Trophoblast cell (in vitro differentiated cells and primary cell): ENCODE data around the gene KIF1B.

ENCODE experiments used
- DNase-seq, 2 donors: peaks; one replicate each; pipeline ENCODE4 v3.0.0-alpha.2; 2016
- H2AFZ ChIP-seq: 2 replicates; pipeline ENCODE4 v1.6.1; 2013; ENCODE audit warnings: low read length, moderate library complexity, mild to moderate bottlenecking; ENCODE audit not compliant: insufficient read depth, poor library complexity
- H2AK5ac ChIP-seq: 2 replicates; pipeline ENCODE4 v1.6.1; 2013; ENCODE audit warnings: mild to moderate bottlenecking, low read length
- H2BK120ac ChIP-seq: 2 replicates; pipeline ENCODE4 v1.6.1; 2013; ENCODE audit warnings: low read length, mild to moderate bottlenecking, moderate library complexity; ENCODE audit not compliant: insufficient read depth, poor library complexity
- H2BK12ac ChIP-seq: 2 replicates; pipeline ENCODE4 v1.6.1; 2013; ENCODE audit warnings: mild to moderate bottlenecking, low read length, moderate library complexity
- H2BK5ac ChIP-seq: 2 replicates; pipeline ENCODE4 v1.6.1; 2013; ENCODE audit warnings: low read length, low read depth, moderate library complexity, mild to moderate bottlenecking; ENCODE audit not compliant: poor library complexity
- H3K14ac ChIP-seq: 2 replicates; pipeline ENCODE4 v1.6.1; 2013; ENCODE audit warnings: mild to moderate bottlenecking, low read length
- H3K18ac ChIP-seq: 2 replicates; pipeline ENCODE4 v1.6.1; 2013; ENCODE audit warnings: mild to moderate bottlenecking, low read length
- H3K23ac ChIP-seq: 2 replicates; pipeline ENCODE4 v1.6.1; 2013; ENCODE audit warnings: low read length
- H3K27ac ChIP-seq: 2 replicates; pipeline ENCODE4 v1.5.1; 2013; ENCODE audit warnings: low read depth, mild to moderate bottlenecking, inconsistent platforms, low read length, moderate library complexity
- H3K27me3 ChIP-seq: 2 replicates; pipeline ENCODE4 v1.6.1; 2013; ENCODE audit warnings: inconsistent platforms, mild to moderate bottlenecking, low read length, moderate library complexity; ENCODE audit not compliant: insufficient read depth
- H3K36me3 ChIP-seq, 2 experiments: 1 replicate in 1 of 2; 2 replicates in 1 of 2; pipeline ENCODE4 v1.6.1; 2013; ENCODE audit warnings: low read length in 2 of 2, mild to moderate bottlenecking in 2 of 2, moderate library complexity in 1 of 2; ENCODE audit not compliant: insufficient read depth in 2 of 2, control insufficient read depth in 1 of 2
- H3K4ac ChIP-seq: 2 replicates; pipeline ENCODE4 v1.6.1; 2013; ENCODE audit warnings: low read depth, mild to moderate bottlenecking, low read length, moderate library complexity
- H3K4me1 ChIP-seq, 2 experiments: 1 replicate in 1 of 2; 2 replicates in 1 of 2; pipeline ENCODE4 v1.6.1; 2013; ENCODE audit warnings: low read length in 2 of 2, mild to moderate bottlenecking in 2 of 2, moderate library complexity in 1 of 2; ENCODE audit not compliant: insufficient read depth in 2 of 2, control insufficient read depth in 1 of 2
- H3K4me2 ChIP-seq: 2 replicates; pipeline ENCODE4 v1.6.1; 2013; ENCODE audit warnings: inconsistent platforms, mild to moderate bottlenecking, low read length, moderate library complexity
- H3K4me3 ChIP-seq: 2 replicates; pipeline ENCODE4 v1.5.1; 2013; ENCODE audit warnings: mild to moderate bottlenecking, low read depth, low read length, inconsistent platforms
- H3K79me1 ChIP-seq: one replicate; pipeline ENCODE4 v1.6.1; 2013; ENCODE audit warnings: low read length
- H3K79me2 ChIP-seq: 2 replicates; pipeline ENCODE4 v1.6.1; 2013; ENCODE audit warnings: low read length, mild to moderate bottlenecking; ENCODE audit not compliant: control insufficient read depth, insufficient read depth, poor library complexity
- H3K9ac ChIP-seq: 2 replicates; pipeline ENCODE4 v1.6.1; 2013; ENCODE audit warnings: mild to moderate bottlenecking, low read length
- H3K9me3 ChIP-seq: 2 replicates; pipeline ENCODE4 v1.6.1; 2013; ENCODE audit warnings: low read depth, mild to moderate bottlenecking, control low read depth, inconsistent platforms, low read length; ENCODE audit not compliant: insufficient read depth
- H4K12ac ChIP-seq: 2 replicates; pipeline ENCODE4 v1.6.1; 2013; ENCODE audit warnings: low read depth, mild to moderate bottlenecking, low read length, moderate library complexity
- H4K8ac ChIP-seq: 2 replicates; pipeline ENCODE4 v1.6.1; 2013; ENCODE audit warnings: low read depth, mild to moderate bottlenecking, low read length, moderate library complexity
- H4K91ac ChIP-seq: one replicate; pipeline ENCODE4 v1.6.1; 2013; ENCODE audit warnings: low read depth, mild to moderate bottlenecking, low read length, moderate library complexity
- WGBS: extraction: QIAGEN DNeasy Blood & Tissue Kit; methylation state at CpG from one replicate; pipeline ENCODE4 v1.1.7; 2013; ENCODE audit warnings: missing lambda C conversion rate; ENCODE audit not compliant: insufficient read length, insufficient coverage; ENCODE audit errors: extremely low coverage; 5-methylcytosine and 5-hydroxymethylcytosine counted together

Gene KIF1B

DNA sequence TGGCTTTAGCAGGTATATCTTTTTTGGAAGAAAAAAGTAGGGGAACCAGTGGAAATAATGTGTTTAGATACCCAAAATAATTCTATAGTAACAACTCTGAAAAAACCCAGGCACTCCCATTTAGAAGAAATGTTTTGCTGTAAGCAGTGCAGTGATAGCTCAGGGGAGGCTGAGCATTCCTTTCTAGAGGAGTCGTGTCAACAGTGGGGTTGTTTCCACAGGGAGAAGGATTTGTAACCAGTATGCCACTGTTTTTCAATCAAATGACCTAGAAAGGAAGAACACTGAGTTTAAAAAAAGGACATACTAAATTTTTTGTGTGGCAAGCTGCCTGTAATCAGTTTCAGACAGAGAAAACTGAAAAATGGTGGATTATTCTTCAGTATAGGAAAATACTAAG lies 190.9 kb downstream of the KIF1B start:
- no peak overlapping the region for H3K9ac ChIP-seq
- H2AK5ac ChIP-seq = no peak overlapping the region
- peaks cover 9% of the 10 kb centered on the region for H3K79me2 ChIP-seq
- no peaks in the 10 kb centered on the region for H3K27me3 ChIP-seq
- no peak overlapping the region for H4K12ac ChIP-seq
- H3K4me3 ChIP-seq = no peak overlapping the region
- no peak overlapping the region for H3K23ac ChIP-seq
- no peak overlapping the region for H3K4ac ChIP-seq
- no peak overlapping the region for H2BK5ac ChIP-seq
- H3K79me1 ChIP-seq = peaks cover 6% of the 10 kb centered on the region
- no peak overlapping the region for H2BK120ac ChIP-seq
- H4K91ac ChIP-seq = no peak overlapping the region
- no peak overlapping the region for H2AFZ ChIP-seq
- H3K36me3 ChIP-seq = peaks cover 21 to 33% of the 10 kb centered on the region in 2 experiments
- H3K14ac ChIP-seq = no peak overlapping the region
- H3K18ac ChIP-seq = no peak overlapping the region
- DNase-seq = no peak
- WGBS = no CpG with 5 or more reads among the region's 1 CpG
- no peak overlapping the region for H4K8ac ChIP-seq
- no peak overlapping the region for H2BK12ac ChIP-seq
- H3K4me1 ChIP-seq = peaks cover 0 to 9% of the 10 kb centered on the region in 2 experiments
- H3K27ac ChIP-seq = no peak overlapping the region
- no peaks in the 10 kb centered on the region for H3K9me3 ChIP-seq
- no peak overlapping the region for H3K4me2 ChIP-seq

- Histone ChIP-seq H4K12ac (no peak overlapping the region), H3K27ac (no peak overlapping the region)
Measured at GRCh38 chr1:10402729-10403274, 192.4 kb downstream of the KIF1B start.

GRCh38 chr1:10407201-10407600 lies 196.8 kb downstream of the KIF1B start:
- DNase-seq = no peak
- Histone ChIP-seq H3K79me1 (no peaks in the 10 kb centered on the region), H3K79me2 (no peaks in the 10 kb centered on the region), H2BK120ac (no peak overlapping the region), H3K4ac (no peak overlapping the region), H3K9me3 (no peaks in the 10 kb centered on the region), H3K27me3 (no peaks in the 10 kb centered on the region), H3K23ac (no peak overlapping the region), H3K9ac (no peak overlapping the region), H2AFZ (no peak overlapping the region), H2BK12ac (no peak overlapping the region), H3K4me2 (no peak overlapping the region), H4K12ac (no peak overlapping the region), H4K91ac (no peak overlapping the region), H2BK5ac (no peak overlapping the region), H4K8ac (no peak overlapping the region), H3K36me3 (peaks cover 53 to 80% of the 10 kb centered on the region in 2 experiments), H3K4me3 (no peak overlapping the region), H2AK5ac (no peak overlapping the region), H3K14ac (no peak overlapping the region), H3K27ac (no peak overlapping the region), H3K4me1 (no peaks in the 10 kb centered on the region), H3K18ac (no peak overlapping the region)
- no CpG with 5 or more reads among the region's 2 CpGs for WGBS

More at GRCh38 chr1:10402729-10403274, 192.4 kb downstream of the KIF1B start:
- H3K4ac ChIP-seq = no peak overlapping the region
- no peaks in the 10 kb centered on the region for H3K27me3 ChIP-seq
- H3K36me3 ChIP-seq = peaks cover 31 to 48% of the 10 kb centered on the region in 2 experiments
- no peak overlapping the region for H3K9ac ChIP-seq
- H3K79me2 ChIP-seq = peaks cover 9% of the 10 kb centered on the region
- no peak overlapping the region for H3K4me3 ChIP-seq
- no peak overlapping the region for H2AFZ ChIP-seq
- H4K91ac ChIP-seq = no peak overlapping the region
- no peak overlapping the region for H2BK120ac ChIP-seq
- peaks cover 6% of the 10 kb centered on the region for H3K79me1 ChIP-seq
- no peak overlapping the region for H3K4me2 ChIP-seq
- no CpG with 5 or more reads among the region's 9 CpGs for WGBS
- no peak for DNase-seq
- no peak overlapping the region for H3K14ac ChIP-seq
- no peak overlapping the region for H2BK5ac ChIP-seq
- no peak overlapping the region for H3K18ac ChIP-seq
- no peak overlapping the region for H2AK5ac ChIP-seq
- H3K9me3 ChIP-seq = no peaks in the 10 kb centered on the region
- H3K23ac ChIP-seq = no peak overlapping the region
- no peak overlapping the region for H4K8ac ChIP-seq
- H3K4me1 ChIP-seq = peaks cover 0 to 9% of the 10 kb centered on the region in 2 experiments
- H2BK12ac ChIP-seq = no peak overlapping the region

DNA sequence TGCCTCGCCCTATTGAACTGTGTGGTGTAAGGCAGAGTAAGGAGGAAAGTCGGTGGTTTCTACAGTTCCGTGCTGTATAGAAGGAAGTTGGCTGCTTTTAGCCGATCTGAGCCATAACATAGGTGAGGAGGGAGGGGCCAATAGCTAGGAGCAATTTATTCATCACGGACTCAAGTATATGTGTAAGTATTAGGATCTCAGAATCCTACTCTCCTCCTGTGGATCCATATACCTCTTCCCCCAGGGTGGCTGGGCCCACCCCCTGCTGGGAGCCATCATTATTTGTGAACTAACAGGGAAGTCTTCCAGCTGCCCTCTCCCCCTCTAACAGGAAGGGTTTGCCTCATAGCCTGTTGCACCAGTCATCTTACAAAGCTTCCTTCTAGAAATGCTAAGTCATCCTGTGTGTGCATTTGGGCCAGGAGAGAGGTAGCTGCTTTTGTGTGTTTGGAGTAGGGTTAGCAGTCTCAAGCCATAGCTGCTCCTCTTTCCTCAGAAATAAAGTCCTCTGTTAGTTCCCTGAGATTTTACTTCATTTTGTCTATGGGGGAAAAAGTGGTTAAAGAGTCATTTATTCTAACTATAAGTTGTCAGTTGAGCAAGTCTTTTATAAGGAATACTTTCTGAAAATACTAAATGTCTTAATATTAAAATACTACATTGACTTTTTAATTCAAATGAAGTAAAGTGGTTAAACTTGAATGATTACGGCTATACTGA lies 205.0 kb downstream of the KIF1B start:
- Histone ChIP-seq H3K4me2 (no peak overlapping the region), H3K23ac (no peak overlapping the region), H4K91ac (no peak overlapping the region), H3K9ac (no peak overlapping the region), H2BK5ac (peak overlapping the region; percentile 27), H3K79me2 (no peaks in the 10 kb centered on the region), H2AFZ (no peak overlapping the region), H2BK120ac (no peak overlapping the region), H3K4ac (peak overlapping the region; percentile 83), H3K14ac (no peak overlapping the region), H3K4me3 (no peak overlapping the region), H3K4me1 (peaks cover 5% of the 10 kb centered on the region in 2 experiments), H4K8ac (peak overlapping the region; percentile 71), H3K9me3 (peaks cover 2% of the 10 kb centered on the region), H3K27ac (no peak overlapping the region), H3K18ac (no peak overlapping the region), H3K36me3 (peaks cover 40 to 62% of the 10 kb centered on the region in 2 experiments), H3K79me1 (no peaks in the 10 kb centered on the region), H4K12ac (no peak overlapping the region), H2BK12ac (peak overlapping the region; percentile 48), H2AK5ac (no peak overlapping the region), H3K27me3 (no peaks in the 10 kb centered on the region)
- WGBS = no CpG with 5 or more reads among the region's 6 CpGs
- DNase-seq = peak in 1 of 2 donors; percentile 13
